SK-N-SH (cell line): ENCODE measurements around the gene SELPLG. TPM values are rescaled to one million over a fixed set of nuclear protein-coding genes. Genes with fewer than 3 reads are reported as not detected.

Experiments used
- CTCF ChIA-PET: fragments of 300-600, 350-600 bp; formaldehyde crosslinking; extraction: SDS; loops from one replicate; lab custom pipeline; 2021; lab: Yijun Ruan, JAX
- POLR2A ChIA-PET: fragments of 350-600 bp; sonication (Branson Sonifier 250); formaldehyde crosslinking; extraction: SDS; loops from one replicate; lab custom pipeline; 2020; ENCODE audit warnings: antibody characterized with exemption, inconsistent platforms; lab: Yijun Ruan, JAX
- DNase-seq: peaks from one replicate; pipeline ENCODE4 v3.0.0; 2012
- H2AFZ ChIP-seq: fragments of 200-600 bp; sonication (generic); 2 replicates; pipeline ENCODE4 v1.8.1; 2016; ENCODE audit warnings: antibody characterized with exemption, mild to moderate bottlenecking, low read depth
- H3F3A ChIP-seq: fragments of 200-600 bp; sonication (generic); replicated peaks from 2 replicates; pipeline ENCODE3; 2016; ENCODE audit warnings: antibody characterized with exemption, mild to moderate bottlenecking; ENCODE audit not compliant: insufficient read depth
- H3K27ac ChIP-seq, 2 experiments: fragments of 200-500 bp in 1 of 2; fragments of 200-600 bp in 1 of 2; sonication (Bioruptor generic) in 1 of 2; sonication (generic), shearing (Covaris generic) in 1 of 2; 2 replicates each; pipeline versions ENCODE4 v1.5.1 to v1.6.1; 2014 to 2016; ENCODE audit warnings: low read depth in 2 of 2, inconsistent platforms in 1 of 2, low read length in 1 of 2, mild to moderate bottlenecking in 1 of 2, mixed read lengths in 1 of 2
- H3K27me3 ChIP-seq: fragments of 200-600 bp; sonication (generic), shearing (Covaris generic); 2 replicates; pipeline ENCODE4 v1.6.1; 2016; ENCODE audit warnings: mixed run types; ENCODE audit not compliant: insufficient read depth
- H3K36me3 ChIP-seq, 2 experiments: fragments of 200-500 bp in 1 of 2; fragments of 200-600 bp in 1 of 2; sonication (Bioruptor generic) in 1 of 2; sonication (generic) in 1 of 2; replicated peaks in 1 of 2; 2 replicates each; pipeline versions ENCODE3 to v1.5.1; 2014 to 2016; ENCODE audit warnings: low read length in 1 of 2, mild to moderate bottlenecking in 1 of 2; ENCODE audit not compliant: insufficient read depth in 2 of 2, control insufficient read depth in 1 of 2
- H3K4me1 ChIP-seq, 2 experiments: fragments of 200-500 bp in 1 of 2; fragments of 200-600 bp in 1 of 2; sonication (Bioruptor generic) in 1 of 2; sonication (generic), shearing (Covaris generic) in 1 of 2; 2 replicates each; pipeline versions ENCODE4 v1.5.1 to v1.6.1; 2014 to 2016; ENCODE audit warnings: low read depth in 1 of 2, low read length in 1 of 2, mixed run types in 1 of 2; ENCODE audit not compliant: insufficient read depth in 2 of 2, control insufficient read depth in 1 of 2
- H3K4me2 ChIP-seq: fragments of 200-600 bp; sonication (generic), shearing (Covaris generic); 2 replicates; pipeline ENCODE4 v1.6.1; 2017; ENCODE audit warnings: mixed run types
- H3K4me3 ChIP-seq, 2 experiments: fragments of 200-500 bp in 1 of 2; fragments of 200-600 bp in 1 of 2; sonication (Bioruptor generic) in 1 of 2; sonication (generic), shearing (Covaris generic) in 1 of 2; 2 replicates each; pipeline versions ENCODE4 v1.5.1 to v1.8.1; 2014 to 2016; ENCODE audit warnings: low read depth in 2 of 2, inconsistent platforms in 1 of 2, low read length in 1 of 2, mild to moderate bottlenecking in 1 of 2, mixed read lengths in 1 of 2, moderate library complexity in 1 of 2
- H3K79me2 ChIP-seq: fragments of 200-600 bp; sonication (generic); 2 replicates; pipeline ENCODE4 v1.8.1; 2017; ENCODE audit warnings: mild to moderate bottlenecking; ENCODE audit not compliant: insufficient read depth
- H3K9ac ChIP-seq: fragments of 200-600 bp; sonication (generic); 2 replicates; pipeline ENCODE4 v1.6.1; 2017; ENCODE audit warnings: mixed run types
- H3K9me2 ChIP-seq: fragments of 200-600 bp; sonication (generic); 2 replicates; pipeline ENCODE4 v1.6.1; 2017; ENCODE audit warnings: mixed run types
- H3K9me3 ChIP-seq: fragments of 200-600 bp; sonication (generic); 2 replicates; pipeline ENCODE4 v1.6.1; 2017; ENCODE audit warnings: mixed run types, mild to moderate bottlenecking, moderate library complexity
- H4K20me1 ChIP-seq: fragments of 200-600 bp; sonication (generic); 2 replicates; pipeline ENCODE4 v1.6.1; 2017; ENCODE audit warnings: mild to moderate bottlenecking, mixed run types; ENCODE audit not compliant: insufficient read depth
- CHD2 ChIP-seq: fragments of 150-350 bp; IDR thresholded peaks from 2 replicates; pipeline ENCODE4 v1.6.1; 2018; ENCODE audit warnings: low read length; ENCODE audit not compliant: partially characterized antibody
- CTCF ChIP-seq: fragments of 200-600 bp; sonication (generic); IDR thresholded peaks from 2 replicates; pipeline ENCODE4 v1.6.1; 2017; ENCODE audit warnings: antibody characterized with exemption, mild to moderate bottlenecking, moderate library complexity
- ELF1 ChIP-seq: IDR thresholded peaks from 2 replicates; pipeline ENCODE4 v1.4.0; 2012
- EP300 ChIP-seq, 2 experiments: IDR thresholded peaks; 2 replicates each; pipeline versions ENCODE4 v1.4.0 to v1.6.1; 2012; ENCODE audit warnings: borderline replicate concordance in 1 of 2, low read depth in 1 of 2, low read length in 1 of 2
- EZH2phosphoT487 ChIP-seq: fragments of 200-600 bp; sonication (generic); IDR thresholded peaks from 2 replicates; pipeline ENCODE4 v1.6.1; 2017; ENCODE audit warnings: low read depth, mixed run types, mild to moderate bottlenecking, antibody characterized with exemption, moderate library complexity, borderline replicate concordance
- FOXJ3 ChIP-seq: sonication (generic); formaldehyde crosslinking; IDR thresholded peaks from 2 replicates; pipeline ENCODE4 v1.5.1; 2020; ENCODE audit warnings: mild to moderate bottlenecking, missing genetic modification reagents
- FOXM1 ChIP-seq: IDR thresholded peaks from 2 replicates; pipeline ENCODE4 v1.4.0; 2012; ENCODE audit warnings: low read depth, mild to moderate bottlenecking
- GABPA ChIP-seq: IDR thresholded peaks from 2 replicates; pipeline ENCODE4 v1.4.0; 2012; ENCODE audit warnings: low read depth, mild to moderate bottlenecking
- IRF3 ChIP-seq: fragments of 150-350 bp; IDR thresholded peaks from 2 replicates; pipeline ENCODE4 v1.6.1; 2016; ENCODE audit warnings: mild to moderate bottlenecking, low read depth, low read length
- JUND ChIP-seq: IDR thresholded peaks from 2 replicates; pipeline ENCODE4 v1.4.0; 2012
- MAX ChIP-seq: IDR thresholded peaks from 2 replicates; pipeline ENCODE4 v1.4.0; 2012; ENCODE audit warnings: low read depth
- MEF2A ChIP-seq: IDR thresholded peaks from 2 replicates; pipeline ENCODE4 v1.4.0; 2012; ENCODE audit warnings: low read depth, borderline replicate concordance
- MXI1 ChIP-seq: IDR thresholded peaks from 2 replicates; pipeline ENCODE4 v1.6.1; 2012; ENCODE audit warnings: mild to moderate bottlenecking, low read depth, low read length, improper control_type of control experiment
- NFIC ChIP-seq: IDR thresholded peaks from 2 replicates; pipeline ENCODE4 v1.4.0; 2012; ENCODE audit warnings: borderline replicate concordance
- NRF1 ChIP-seq: IDR thresholded peaks from 2 replicates; pipeline ENCODE4 v1.6.1; 2012; ENCODE audit warnings: low read depth, mild to moderate bottlenecking, low read length
- POLR2AphosphoS5 ChIP-seq: IDR thresholded peaks from 2 replicates; pipeline ENCODE4 v1.6.1; 2012; ENCODE audit warnings: low read depth, low read length
- RAD21 ChIP-seq: IDR thresholded peaks from 2 replicates; pipeline ENCODE4 v1.6.1; 2012; ENCODE audit warnings: mild to moderate bottlenecking, low read length
- RCOR1 ChIP-seq: fragments of 150-350 bp; IDR thresholded peaks from 2 replicates; pipeline ENCODE4 v1.6.1; 2017; ENCODE audit warnings: antibody characterized with exemption, low read length
- REST ChIP-seq: IDR thresholded peaks from 2 replicates; pipeline ENCODE4 v1.6.1; 2012; ENCODE audit warnings: mild to moderate bottlenecking, low read depth, low read length, moderate library complexity
- RXRA ChIP-seq: IDR thresholded peaks from 2 replicates; pipeline ENCODE4 v1.4.0; 2012; ENCODE audit warnings: low read depth, mild to moderate bottlenecking, borderline replicate concordance
- SIN3A ChIP-seq: IDR thresholded peaks from 2 replicates; pipeline ENCODE4 v1.6.1; 2012; ENCODE audit warnings: low read depth, mild to moderate bottlenecking, low read length, moderate library complexity, borderline replicate concordance
- SMC3 ChIP-seq: IDR thresholded peaks from 2 replicates; pipeline ENCODE4 v1.6.1; 2012; ENCODE audit warnings: low read depth, low read length, improper control_type of control experiment
- TCF12 ChIP-seq: IDR thresholded peaks from 2 replicates; pipeline ENCODE4 v1.4.0; 2012
- TEAD4 ChIP-seq: IDR thresholded peaks from 2 replicates; pipeline ENCODE4 v1.4.0; 2012; ENCODE audit warnings: mild to moderate bottlenecking, borderline replicate concordance; ENCODE audit not compliant: insufficient read depth
- USF2 ChIP-seq: fragments of 150-350 bp; IDR thresholded peaks from 2 replicates; pipeline ENCODE4 v1.6.1; 2017; ENCODE audit warnings: antibody characterized with exemption, low read length, low read depth, borderline replicate concordance
- YY1 ChIP-seq: IDR thresholded peaks from 2 replicates; pipeline ENCODE4 v1.4.0; 2012; ENCODE audit warnings: low read depth, mild to moderate bottlenecking
- WGBS: methylation state at CpG from one replicate; pipeline ENCODE4 v1.1.6; 2017; ENCODE audit warnings: low lambda C conversion rate; 5-methylcytosine and 5-hydroxymethylcytosine counted together
- polyA plus RNA-seq, 3 experiments: library from polyadenylated mRNA; depleted of rRNA; stranded (reverse); fragments of >200 nt; gene quantifications; 2 replicates each; pipeline ENCODE4 v1.2.3, GENCODE V29; 2012

The SELPLG gene
- polyA plus RNA-seq, 1 of the 3 experiments (the other 2 are of a cell fraction): 2.8 TPM

GRCh38 chr12:108630481-108631207, 3.0 kb downstream of the SELPLG start:
- WGBS: 49% methylated on average over 9 of the region's 9 CpGs
- 0 out of 2 replicates have a peak overlapping the region, but pooled peaks have one; percentile 67 for H3K4me2 ChIP-seq
- DNase-seq: no peak
- H3K36me3 ChIP-seq: no peaks in the 10 kb centered on the region
- peak overlapping the region; percentile 40 to 78 for H3K27ac ChIP-seq
- no peaks in the 10 kb centered on the region for H3K9me3 ChIP-seq
- H3F3A ChIP-seq: peaks cover 35% of the 10 kb centered on the region
- no peak overlapping the region for H3K4me3 ChIP-seq
- H3K9ac ChIP-seq: peak overlapping the region; percentile 64
- peaks cover 17 to 29% of the 10 kb centered on the region in 2 experiments; a peak in 3 of 4 replicates for H3K4me1 ChIP-seq
- ChIA-PET CTCF (interaction anchor here (1.0 to 7.4 kb wide), 5 partner anchors 11 to 67 kb away, joined by 4 to 62 read pairs (median 5); no protein-coding TSS in a partner anchor), POLR2A (no interaction called here)
- H3K9me2 ChIP-seq: no peaks in the 10 kb centered on the region
- no peak overlapping the region for H2AFZ ChIP-seq
- no peaks in the 10 kb centered on the region for H3K27me3 ChIP-seq
- no peaks in the 10 kb centered on the region for H4K20me1 ChIP-seq
- no peaks in the 10 kb centered on the region; the same call in 1 of the 2 replicates for H3K79me2 ChIP-seq
- TF ChIP-seq EP300 (IDR thresholded peaks at IDR 0.05; ENCODE audit: borderline replicate concordance in 1 of 2, low read depth in 1 of 2, low read length in 1 of 2) (peak in 1 of 2 experiments; percentile 33; a peak in 1 of 4 replicates), RAD21 (no peak), ELF1 (no peak), FOXM1 (no peak), MEF2A (no peak), FOXJ3 (CRISPR knock-in tag) (no peak), RCOR1 (no peak), EZH2phosphoT487 (no peak), JUND (peak; percentile 38; the same call in 1 of the 2 replicates), USF2 (no peak), POLR2AphosphoS5 (peak; percentile 25; the same call in 1 of the 2 replicates), CTCF (no peak), IRF3 (no peak), MAX (0 out of 2 replicates have a peak, but pooled peaks have one; percentile 35), SMC3 (no peak), GABPA (no peak), NRF1 (no peak), RXRA (no peak), CHD2 (no peak), TEAD4 (no peak), NFIC (no peak), TCF12 (peak; percentile 71), SIN3A (no peak), REST (no peak), YY1 (no peak), MXI1 (no peak)
